HG03432 (cell line): Measurements from ENCODE around the gene GUCY2D.

Experiments used
- ATAC-seq: cut with Tn5 transposase; IDR thresholded peaks from one replicate; pipeline ENCODE4 v1.9.1; 2021; ENCODE audit warnings: mild to moderate bottlenecking, moderate library complexity; ENCODE audit not compliant: unreplicated experiment

GUCY2D gene

DNA sequence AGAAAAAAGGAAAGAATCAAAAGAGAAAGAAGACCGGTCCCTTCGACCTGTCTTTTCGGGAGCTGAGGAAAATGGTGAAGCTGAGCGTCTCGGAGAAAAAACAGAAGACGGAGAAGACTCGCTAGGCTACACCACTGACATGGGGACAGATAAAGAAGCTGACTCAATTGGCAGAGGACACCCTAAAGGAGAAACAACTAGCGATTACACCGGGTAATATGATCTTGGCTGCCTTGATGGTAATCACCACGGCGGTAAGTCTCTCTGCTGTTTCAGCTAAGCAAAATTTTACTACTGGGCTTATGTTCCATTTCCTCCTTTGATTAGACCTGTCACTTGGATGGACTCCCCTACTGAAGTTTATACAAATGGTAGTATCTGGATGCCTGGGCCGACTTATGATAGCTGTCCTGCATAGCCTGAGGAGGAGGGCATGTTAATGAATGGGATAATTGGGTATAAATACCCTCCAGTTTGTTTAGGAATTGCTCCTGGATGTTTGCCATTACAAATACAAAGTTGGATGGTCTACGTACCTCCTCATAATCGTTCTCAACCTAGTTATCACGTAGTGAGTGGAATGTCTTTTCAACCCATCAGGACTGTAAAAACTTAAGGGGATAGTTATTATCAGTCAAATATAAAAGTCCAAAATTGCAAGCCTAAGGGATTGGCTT, 60.5 kb downstream of the GUCY2D start:
- no peak for ATAC-seq

DNA sequence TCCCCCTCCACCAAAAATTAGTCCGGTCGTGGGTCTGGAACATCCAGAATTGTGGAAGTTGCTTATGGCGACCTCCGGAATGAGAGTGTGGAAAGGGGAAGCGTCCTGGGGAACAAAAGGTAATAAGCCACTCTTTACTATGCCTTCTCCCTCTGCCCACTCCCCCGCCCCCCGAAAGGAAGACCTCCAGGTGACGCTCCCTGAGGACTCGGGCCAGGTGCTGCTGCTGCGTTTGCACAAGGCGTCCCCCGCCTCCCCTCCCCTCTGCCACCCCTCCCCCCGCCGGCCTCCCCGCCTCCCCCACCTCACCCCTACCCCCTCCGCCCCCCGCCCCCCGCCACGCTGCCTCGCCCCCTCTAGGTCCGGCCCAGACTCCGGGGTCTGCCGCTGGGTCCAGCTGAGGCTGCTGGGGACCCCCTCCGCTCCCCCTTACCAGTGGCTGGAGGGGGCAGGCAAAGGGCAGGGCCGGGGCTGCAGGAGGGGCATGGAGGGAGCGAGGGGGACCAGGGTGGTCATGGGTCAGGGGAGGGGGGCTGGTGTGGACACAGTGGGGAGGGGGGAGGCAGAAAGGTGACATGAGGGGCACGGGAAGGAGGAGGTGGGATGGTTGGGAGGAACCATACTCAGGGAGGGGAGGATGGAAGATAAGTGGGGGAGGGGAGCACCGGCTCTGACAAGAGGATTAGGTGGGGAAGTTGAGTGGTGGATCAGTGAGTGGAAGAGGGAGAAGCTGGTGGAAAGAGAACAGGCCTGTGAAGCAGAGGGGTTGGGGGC, 61.5 kb downstream of the GUCY2D start:
- ATAC-seq = no peak

DNA sequence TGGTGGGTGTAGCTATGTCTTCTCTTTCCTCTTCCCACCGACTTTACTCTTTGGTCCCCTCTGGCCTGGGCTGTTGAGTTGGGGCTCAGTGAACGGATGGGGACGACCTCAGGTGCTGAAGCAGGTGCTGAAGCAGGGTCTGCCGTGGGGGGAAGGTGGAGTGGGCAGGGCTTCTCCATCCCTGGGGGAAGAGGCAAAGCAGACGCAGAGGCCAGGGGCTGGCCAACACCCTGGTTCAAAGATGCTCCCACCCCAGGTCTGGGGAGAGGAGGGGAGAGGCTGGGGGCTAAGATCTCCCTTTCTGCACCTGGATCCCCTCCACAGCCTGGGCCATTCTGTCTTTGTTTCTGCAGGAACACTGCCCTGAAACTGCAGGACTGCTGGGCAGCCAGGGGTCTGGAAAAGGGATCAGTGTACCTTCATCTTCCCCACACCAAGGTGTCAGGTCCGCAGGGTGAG, 62.2 kb downstream of the GUCY2D start:
- no peak for ATAC-seq

DNA sequence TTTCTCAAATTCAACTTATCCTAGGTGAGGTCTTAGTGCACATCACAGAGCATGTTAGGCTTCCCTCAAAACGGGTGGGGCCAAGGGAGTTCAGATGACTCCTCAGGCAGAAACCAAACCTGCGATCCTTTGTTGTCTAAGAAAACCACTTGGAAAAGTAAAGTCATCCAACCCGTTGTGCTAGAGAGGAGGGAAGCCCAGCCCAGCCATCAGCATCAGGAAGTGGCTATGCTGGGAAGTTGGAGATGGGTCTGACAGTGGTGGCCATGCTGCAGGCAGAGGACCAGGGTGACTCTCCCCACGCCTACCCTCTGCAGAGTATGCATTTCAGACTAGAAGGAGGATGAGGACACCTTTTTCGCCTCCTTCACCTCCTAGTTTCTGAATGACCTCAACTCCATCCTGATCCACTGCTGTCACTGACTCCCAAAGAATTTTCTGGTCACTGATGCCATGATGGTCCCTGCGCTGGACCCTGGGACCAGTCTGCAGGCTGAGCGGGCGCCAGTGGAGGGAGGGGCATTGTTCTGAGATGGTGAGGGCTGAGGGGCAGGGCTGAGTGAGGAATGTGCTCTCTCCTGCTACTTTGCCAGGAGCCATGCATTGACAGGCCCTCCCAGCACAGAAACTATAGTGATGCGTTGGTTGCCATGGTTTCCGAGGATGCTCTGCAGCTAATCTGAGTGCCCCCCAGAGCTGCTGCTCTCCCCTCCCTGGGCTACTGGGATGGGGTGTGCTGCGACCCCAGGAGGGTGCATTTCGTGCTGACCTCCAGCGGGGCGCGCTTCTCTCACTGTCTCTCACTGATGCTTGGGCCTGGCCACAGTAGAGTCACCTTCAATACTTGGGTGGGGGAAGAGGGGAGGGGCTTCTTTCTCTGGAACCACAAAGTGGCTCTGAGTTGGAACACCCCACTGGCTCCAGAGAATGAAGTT, 64.7 kb downstream of the GUCY2D start:
- no peak for ATAC-seq

DNA sequence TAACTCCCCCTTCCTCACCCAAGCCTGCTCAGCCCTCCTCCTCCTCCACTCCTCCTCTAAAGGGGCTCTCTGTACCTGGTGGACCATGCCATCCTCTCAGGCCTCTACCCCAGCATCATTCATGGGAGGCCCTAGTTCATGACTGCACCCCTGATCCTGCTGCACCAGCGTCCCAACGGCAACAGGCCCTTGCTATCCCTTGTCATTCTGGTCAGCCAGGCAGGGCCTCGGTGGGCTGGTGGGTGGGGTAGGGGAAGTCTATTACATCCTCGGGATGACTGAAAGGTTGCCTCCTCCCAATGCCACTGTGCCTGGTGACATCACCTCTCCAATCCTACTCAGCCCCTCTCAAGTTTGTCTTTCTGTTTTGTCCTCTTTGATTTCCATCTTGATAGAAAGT, 65.4 kb downstream of the GUCY2D start:
- ATAC-seq = no peak

DNA sequence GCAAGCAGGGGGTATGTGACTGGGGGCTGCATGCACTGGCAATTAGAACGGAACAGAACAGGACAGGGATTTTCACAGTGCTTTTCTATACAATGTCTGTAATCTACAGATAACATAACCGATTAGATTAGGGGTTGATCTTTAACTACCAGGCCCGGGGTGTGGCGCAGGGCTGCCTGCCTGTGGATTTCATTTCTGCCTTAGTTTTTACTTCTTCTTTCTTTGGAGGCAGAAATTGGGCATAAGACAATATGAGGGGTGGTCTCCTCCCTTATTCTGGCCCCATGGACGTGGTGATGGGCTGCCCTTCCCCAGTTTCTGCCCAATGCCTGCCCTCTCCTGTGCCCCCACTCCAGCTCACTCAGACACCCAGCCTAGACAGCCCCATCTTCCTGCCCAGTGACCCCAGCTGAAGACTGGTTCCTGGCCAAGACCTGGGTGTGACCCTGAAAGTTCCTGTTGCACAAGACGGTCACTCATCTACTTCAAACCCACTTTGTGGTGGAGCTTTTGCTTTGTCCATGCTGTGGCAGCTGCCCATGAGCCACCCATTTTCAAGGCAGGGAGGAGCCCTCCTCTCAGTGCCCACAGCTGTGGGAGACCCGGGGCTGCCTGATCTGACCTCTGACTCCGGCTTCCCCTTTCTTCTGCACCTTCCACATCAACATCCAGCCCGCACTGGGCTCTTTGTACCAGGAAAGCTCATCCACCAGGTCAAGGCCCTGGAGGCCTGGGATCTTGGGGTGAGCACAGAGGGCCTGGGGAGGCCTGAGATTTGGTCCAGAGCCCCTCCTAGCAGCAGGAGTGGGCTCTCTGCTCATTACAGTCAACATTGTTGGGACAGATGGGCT, 66.5 kb downstream of the GUCY2D start:
- ATAC-seq = no peak

DNA sequence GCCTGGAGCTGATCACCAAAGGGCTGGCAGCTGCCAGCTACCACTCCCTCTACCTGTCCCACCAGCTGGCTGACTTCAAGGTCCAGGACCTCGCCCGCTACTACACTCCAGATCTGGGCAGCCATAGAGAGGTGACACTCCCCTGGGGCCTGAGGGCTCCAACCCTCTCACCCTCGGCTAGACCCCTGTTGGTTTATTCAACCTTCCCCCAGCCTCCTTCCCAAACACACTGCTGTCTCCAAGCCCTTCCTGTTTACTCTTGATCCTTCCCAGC, 67.1 kb downstream of the GUCY2D start:
- no peak for ATAC-seq
